ENCODE data around the gene GALNT9.

Gene GALNT9

GRCh38 chr12:132288516-132289215 is 40.7 kb downstream of the GALNT9 start:
- Histone ChIP-seq H3K9me3 (replicated peaks in 1 of 2; ENCODE audit: control insufficient read depth in 2 of 2, insufficient read depth in 1 of 2, low read depth in 1 of 2, low read length in 2 of 2) (peaks cover 0 to 5% of the 10 kb centered on the region in 2 donors), H4K8ac (ENCODE audit: low read depth, low read length) (no peak overlapping the region), H2BK15ac (ENCODE audit: low read length) (no peak overlapping the region), H3K9ac (ENCODE audit: low read depth, low read length, poor library complexity) (no peak overlapping the region), H3K27me3 (ENCODE audit: control insufficient read depth in 3 of 3, insufficient read depth in 3 of 3, low read depth in 1 of 3, low read length in 3 of 3) (peaks cover 0 to 47% (median 15%) of the 10 kb centered on the region in 3 experiments), H3K14ac (ENCODE audit: low read length) (no peak overlapping the region), H3K4me3 (ENCODE audit: low read length in 2 of 2) (no peak overlapping the region), H4K91ac (ENCODE audit: low read depth, low read length, poor library complexity) (no peak overlapping the region), H3K18ac (ENCODE audit: low read length) (peak overlapping the region; percentile 65), H2BK12ac (ENCODE audit: low read length) (peak overlapping the region; percentile 75), H2AFZ (ENCODE audit: low read length) (no peak overlapping the region), H3K4ac (ENCODE audit: low read length) (no peak overlapping the region), H2BK120ac (ENCODE audit: low read depth, low read length) (no peak overlapping the region), H3K4me1 (ENCODE audit: control insufficient read depth in 2 of 2, insufficient read depth in 1 of 2, low read depth in 1 of 2, low read length in 2 of 2) (peaks cover 0 to 18% of the 10 kb centered on the region in 2 donors), H2BK5ac (ENCODE audit: low read length) (no peak overlapping the region), H3K27ac (replicated peaks; ENCODE audit: low read length) (no peak overlapping the region), H3K79me1 (ENCODE audit: low read depth, low read length) (peaks cover 3% of the 10 kb centered on the region), H3K36me3 (replicated peaks in 1 of 2; ENCODE audit: control insufficient read depth in 2 of 2, insufficient read depth in 2 of 2, low read length in 2 of 2) (no peaks in the 10 kb centered on the region), H3K23ac (ENCODE audit: low read depth, low read length, poor library complexity) (peak overlapping the region; percentile 77), H2AK5ac (ENCODE audit: low read depth, low read length) (peak overlapping the region; percentile 94), H3K4me2 (ENCODE audit: insufficient read depth, low read length, poor library complexity, severe bottlenecking) (no peak overlapping the region)
- no CpG with 5 or more reads among the region's 37 CpGs for WGBS, 2 donors (ENCODE audit: extremely low coverage in 2 of 2, insufficient read length in 2 of 2, insufficient replicate concordance in 1 of 2)
- DNase-seq (ENCODE audit: low spot score) = no peak

GRCh38 chr12:132287391-132288238 is 41.8 kb downstream of the GALNT9 start:
- no CpG with 5 or more reads among the region's 36 CpGs for WGBS, 2 donors (ENCODE audit: extremely low coverage in 2 of 2, insufficient read length in 2 of 2, insufficient replicate concordance in 1 of 2)
- no peak overlapping the region for H3K4ac ChIP-seq (ENCODE audit: low read length)
- DNase-seq (ENCODE audit: low spot score) = no peak
- H3K36me3 ChIP-seq (replicated peaks in 1 of 2; ENCODE audit: control insufficient read depth in 2 of 2, insufficient read depth in 2 of 2, low read length in 2 of 2) = no peaks in the 10 kb centered on the region
- H3K23ac ChIP-seq (ENCODE audit: low read depth, low read length, poor library complexity) = no peak overlapping the region
- H3K27ac ChIP-seq (replicated peaks; ENCODE audit: low read length) = no peak overlapping the region
- no peak overlapping the region for H4K91ac ChIP-seq (ENCODE audit: low read depth, low read length, poor library complexity)
- no peak overlapping the region for H3K4me2 ChIP-seq (ENCODE audit: insufficient read depth, low read length, poor library complexity, severe bottlenecking)
- no peak overlapping the region for H3K14ac ChIP-seq (ENCODE audit: low read length)
- H4K8ac ChIP-seq (ENCODE audit: low read depth, low read length) = peak overlapping the region; percentile 68
- H3K27me3 ChIP-seq (ENCODE audit: control insufficient read depth in 3 of 3, insufficient read depth in 3 of 3, low read depth in 1 of 3, low read length in 3 of 3) = peaks cover 0 to 52% (median 15%) of the 10 kb centered on the region in 3 experiments
- peak overlapping the region; percentile 41 for H3K18ac ChIP-seq (ENCODE audit: low read length)
- no peak overlapping the region for H3K9ac ChIP-seq (ENCODE audit: low read depth, low read length, poor library complexity)
- no peak overlapping the region for H2BK120ac ChIP-seq (ENCODE audit: low read depth, low read length)
- H2BK12ac ChIP-seq (ENCODE audit: low read length) = no peak overlapping the region
- H2AFZ ChIP-seq (ENCODE audit: low read length) = no peak overlapping the region
- peaks cover 3% of the 10 kb centered on the region for H3K79me1 ChIP-seq (ENCODE audit: low read depth, low read length)
- H3K9me3 ChIP-seq (replicated peaks in 1 of 2; ENCODE audit: control insufficient read depth in 2 of 2, insufficient read depth in 1 of 2, low read depth in 1 of 2, low read length in 2 of 2) = peaks cover 0 to 5% of the 10 kb centered on the region in 2 donors
- no peak overlapping the region for H2BK5ac ChIP-seq (ENCODE audit: low read length)
- H3K4me1 ChIP-seq (ENCODE audit: control insufficient read depth in 2 of 2, insufficient read depth in 1 of 2, low read depth in 1 of 2, low read length in 2 of 2) = peaks cover 0 to 20% of the 10 kb centered on the region in 2 donors
- peak overlapping the region; percentile 87 for H2BK15ac ChIP-seq (ENCODE audit: low read length)
- no peak overlapping the region for H3K4me3 ChIP-seq (ENCODE audit: low read length in 2 of 2)
- peak overlapping the region; percentile 93 for H2AK5ac ChIP-seq (ENCODE audit: low read depth, low read length)

DNA sequence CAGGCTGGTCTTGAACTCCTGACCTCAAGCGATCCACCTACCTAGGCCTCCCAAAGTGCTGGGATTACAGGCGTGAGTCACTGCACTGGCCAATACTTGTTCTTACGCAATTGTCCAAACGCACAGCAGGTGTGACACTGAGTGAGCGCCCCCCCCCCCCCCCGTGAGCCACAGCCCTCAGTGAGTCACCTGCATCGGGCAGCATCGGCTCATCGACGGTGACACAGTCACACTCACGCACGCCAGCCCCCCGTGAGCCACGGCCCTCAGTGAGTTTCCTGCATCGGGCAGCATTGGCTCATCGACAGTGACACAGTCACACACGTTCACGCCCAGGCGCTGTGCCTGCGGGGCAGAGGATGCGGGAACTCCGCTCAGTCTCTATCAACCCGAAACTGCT is 42.5 kb downstream of the GALNT9 start:
- no peak overlapping the region for H3K18ac ChIP-seq (ENCODE audit: low read length)
- no peak overlapping the region for H2AK5ac ChIP-seq (ENCODE audit: low read depth, low read length)
- no peak overlapping the region for H4K91ac ChIP-seq (ENCODE audit: low read depth, low read length, poor library complexity)
- no CpG with 5 or more reads among the region's 23 CpGs for WGBS, 2 donors (ENCODE audit: extremely low coverage in 2 of 2, insufficient read length in 2 of 2, insufficient replicate concordance in 1 of 2)
- peaks cover 0 to 20% of the 10 kb centered on the region in 2 donors for H3K4me1 ChIP-seq (ENCODE audit: control insufficient read depth in 2 of 2, insufficient read depth in 1 of 2, low read depth in 1 of 2, low read length in 2 of 2)
- H4K8ac ChIP-seq (ENCODE audit: low read depth, low read length) = no peak overlapping the region
- no peak overlapping the region for H3K4me2 ChIP-seq (ENCODE audit: insufficient read depth, low read length, poor library complexity, severe bottlenecking)
- H3K14ac ChIP-seq (ENCODE audit: low read length) = no peak overlapping the region
- no peak overlapping the region for H2BK15ac ChIP-seq (ENCODE audit: low read length)
- no peak overlapping the region for H2BK120ac ChIP-seq (ENCODE audit: low read depth, low read length)
- peaks cover 0 to 5% of the 10 kb centered on the region in 2 donors for H3K9me3 ChIP-seq (replicated peaks in 1 of 2; ENCODE audit: control insufficient read depth in 2 of 2, insufficient read depth in 1 of 2, low read depth in 1 of 2, low read length in 2 of 2)
- peaks cover 0 to 58% (median 15%) of the 10 kb centered on the region in 3 experiments for H3K27me3 ChIP-seq (ENCODE audit: control insufficient read depth in 3 of 3, insufficient read depth in 3 of 3, low read depth in 1 of 3, low read length in 3 of 3)
- no peak overlapping the region for H2AFZ ChIP-seq (ENCODE audit: low read length)
- no peaks in the 10 kb centered on the region for H3K36me3 ChIP-seq (replicated peaks in 1 of 2; ENCODE audit: control insufficient read depth in 2 of 2, insufficient read depth in 2 of 2, low read length in 2 of 2)
- no peak overlapping the region for H3K4ac ChIP-seq (ENCODE audit: low read length)
- H2BK12ac ChIP-seq (ENCODE audit: low read length) = no peak overlapping the region
- H3K79me1 ChIP-seq (ENCODE audit: low read depth, low read length) = peaks cover 3% of the 10 kb centered on the region
- no peak overlapping the region for H3K23ac ChIP-seq (ENCODE audit: low read depth, low read length, poor library complexity)
- no peak overlapping the region for H2BK5ac ChIP-seq (ENCODE audit: low read length)
- no peak overlapping the region for H3K4me3 ChIP-seq (ENCODE audit: low read length in 2 of 2)
- no peak overlapping the region for H3K27ac ChIP-seq (replicated peaks; ENCODE audit: low read length)
- H3K9ac ChIP-seq (ENCODE audit: low read depth, low read length, poor library complexity) = no peak overlapping the region
- no peak for DNase-seq (ENCODE audit: low spot score)
